SU-DHL-6 (cell line): Measurements from ENCODE around the gene RFTN2.
"Not testable (repeated sequence)": the region's sequence is repeated elsewhere in the genome, so short reads cannot be mapped to it uniquely, and the experiment has no call there.

Experiments
- H2AFZ ChIP-seq: fragments of 200-600 bp; sonication (generic); 2 replicates; pipeline ENCODE4 v1.6.1; 2014; ENCODE audit warnings: low read depth, mild to moderate bottlenecking, moderate library complexity, mixed read lengths, antibody characterized with exemption, low read length; ENCODE audit not compliant: severe bottlenecking
- H3F3A ChIP-seq: fragments of 200-600 bp; shearing (Covaris generic); 2 replicates; pipeline ENCODE4 v1.6.0; 2016; ENCODE audit warnings: antibody characterized with exemption, mild to moderate bottlenecking; ENCODE audit not compliant: insufficient read depth
- H3K27ac ChIP-seq: fragments of 200-600 bp; sonication (generic); 2 replicates; pipeline ENCODE4 v1.5.1; 2016; ENCODE audit warnings: low read depth, mild to moderate bottlenecking, low read length, moderate library complexity, mixed read lengths
- H3K27me3 ChIP-seq: fragments of 200-600 bp; sonication (generic), shearing (Covaris generic); 2 replicates; pipeline ENCODE4 v1.6.0; 2014; ENCODE audit warnings: mild to moderate bottlenecking, low read length
- H3K36me3 ChIP-seq: fragments of 200-600 bp; sonication (generic); 2 replicates; pipeline ENCODE4 v1.6.1; 2014; ENCODE audit warnings: mild to moderate bottlenecking, low read length, mixed read lengths
- H3K4me2 ChIP-seq: fragments of 300-600, 200-600 bp; shearing (Covaris generic), sonication (generic); 2 replicates; pipeline ENCODE4 v1.6.0; 2014; ENCODE audit warnings: low read length, low read depth, mild to moderate bottlenecking; ENCODE audit not compliant: poor library complexity, severe bottlenecking
- H3K4me3 ChIP-seq: fragments of 200-600 bp; sonication (generic); 2 replicates; pipeline ENCODE4 v1.5.1; 2014; ENCODE audit warnings: antibody characterized with exemption, low read length, mild to moderate bottlenecking, mixed read lengths; ENCODE audit not compliant: insufficient read depth, poor library complexity, severe bottlenecking
- H3K79me2 ChIP-seq: fragments of 200-600 bp; sonication (generic); 2 replicates; pipeline ENCODE4 v1.6.1; 2014; ENCODE audit warnings: mild to moderate bottlenecking, low read length, moderate library complexity; ENCODE audit not compliant: insufficient read depth
- H3K9ac ChIP-seq: fragments of 200-600 bp; sonication (generic); 2 replicates; pipeline ENCODE4 v1.7.0; 2014; ENCODE audit warnings: mild to moderate bottlenecking, low read length
- H3K9me2 ChIP-seq: fragments of 200-600 bp; sonication (generic); replicated peaks from 2 replicates; pipeline ENCODE4 v1.6.1; 2014; ENCODE audit warnings: low read length; ENCODE audit not compliant: insufficient read depth
- H3K9me3 ChIP-seq: fragments of 200-600 bp; sonication (generic); 2 replicates; pipeline ENCODE4 v1.6.1; 2014; ENCODE audit warnings: low read length, mixed read lengths; ENCODE audit not compliant: insufficient read depth
- H4K20me1 ChIP-seq: fragments of 200-600 bp; sonication (generic); 2 replicates; pipeline ENCODE4 v1.6.1; 2014; ENCODE audit warnings: low read depth, mild to moderate bottlenecking, antibody characterized with exemption, low read length, moderate library complexity, mixed read lengths
- CTCF ChIP-seq: fragments of 200-600 bp; sonication (generic); IDR thresholded peaks from one replicate; pipeline ENCODE4 v1.5.1; 2017; ENCODE audit warnings: antibody characterized with exemption, mild to moderate bottlenecking, low read length, moderate library complexity; ENCODE audit not compliant: insufficient read depth, poor library complexity, severe bottlenecking
- EZH2phosphoT487 ChIP-seq: fragments of 200-600 bp; sonication (generic), shearing (Covaris generic); conservative IDR thresholded peaks from 2 replicates; pipeline ENCODE4 v1.6.1; 2018; ENCODE audit warnings: mild to moderate bottlenecking, antibody characterized with exemption, low read length, moderate library complexity, mixed read lengths

RFTN2 gene

GRCh38 chr2:197657562-197657961, 17.8 kb downstream of the RFTN2 start:
- no peaks in the 10 kb centered on the region for H3K9me3 ChIP-seq
- no peak overlapping the region for H2AFZ ChIP-seq
- H3K9me2 ChIP-seq = no peaks in the 10 kb centered on the region
- no peak overlapping the region for H3K27ac ChIP-seq
- H3F3A ChIP-seq = no peaks in the 10 kb centered on the region
- H3K4me2 ChIP-seq = no peak overlapping the region
- no peaks in the 10 kb centered on the region for H3K36me3 ChIP-seq
- H3K79me2 ChIP-seq = no peaks in the 10 kb centered on the region
- no peaks in the 10 kb centered on the region for H3K27me3 ChIP-seq
- TF ChIP-seq CTCF (no peak), EZH2phosphoT487 (no peak)
- no peak overlapping the region for H3K9ac ChIP-seq
- H4K20me1 ChIP-seq = no peaks in the 10 kb centered on the region
- no peak overlapping the region for H3K4me3 ChIP-seq

DNA sequence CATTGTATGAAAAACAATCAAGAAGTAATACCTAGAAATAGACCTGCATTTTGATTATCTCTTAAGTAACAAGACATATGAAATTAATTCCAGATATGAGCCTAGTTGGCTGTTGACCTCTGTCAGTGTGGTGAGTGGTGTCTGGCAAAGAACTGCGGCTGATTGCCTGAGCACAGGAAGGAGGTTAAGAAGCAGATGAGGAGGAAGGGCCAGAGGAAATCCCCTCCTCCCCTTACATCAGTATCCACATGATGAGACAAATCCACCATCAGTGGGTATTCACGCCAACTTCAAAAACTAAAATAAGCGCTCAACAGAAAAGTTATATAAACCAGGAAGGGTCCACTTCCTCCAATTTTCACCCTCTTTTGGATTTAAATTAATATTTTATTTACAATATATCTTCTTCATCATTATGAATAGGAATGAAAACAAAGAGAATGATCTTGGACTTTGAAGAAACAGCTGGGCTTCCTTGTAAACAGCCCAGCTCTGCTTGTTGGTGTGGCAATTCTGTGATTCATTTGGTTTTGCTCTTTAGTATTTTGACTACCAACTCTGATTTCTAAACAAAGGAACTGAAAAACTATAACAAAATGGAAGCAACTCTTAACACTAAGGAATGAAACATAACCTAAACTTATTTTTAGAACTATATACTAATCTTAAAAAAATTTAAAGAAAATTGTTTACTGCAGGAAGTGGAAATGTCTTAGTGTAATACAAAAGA, 27.3 kb downstream of the RFTN2 start:
- H3K4me2 ChIP-seq = no peak overlapping the region
- no peaks in the 10 kb centered on the region for H3K9me3 ChIP-seq
- H3K27me3 ChIP-seq = no peaks in the 10 kb centered on the region
- H3K9me2 ChIP-seq = no peaks in the 10 kb centered on the region
- no peak overlapping the region for H3K4me3 ChIP-seq
- no peak overlapping the region for H2AFZ ChIP-seq
- H3F3A ChIP-seq = no peaks in the 10 kb centered on the region
- no peaks in the 10 kb centered on the region for H3K36me3 ChIP-seq
- TF ChIP-seq CTCF = no peak
- no peak for TF ChIP-seq EZH2phosphoT487
- no peaks in the 10 kb centered on the region for H3K79me2 ChIP-seq
- H3K9ac ChIP-seq = no peak overlapping the region
- no peak overlapping the region for H3K27ac ChIP-seq
- H4K20me1 ChIP-seq = no peaks in the 10 kb centered on the region

DNA sequence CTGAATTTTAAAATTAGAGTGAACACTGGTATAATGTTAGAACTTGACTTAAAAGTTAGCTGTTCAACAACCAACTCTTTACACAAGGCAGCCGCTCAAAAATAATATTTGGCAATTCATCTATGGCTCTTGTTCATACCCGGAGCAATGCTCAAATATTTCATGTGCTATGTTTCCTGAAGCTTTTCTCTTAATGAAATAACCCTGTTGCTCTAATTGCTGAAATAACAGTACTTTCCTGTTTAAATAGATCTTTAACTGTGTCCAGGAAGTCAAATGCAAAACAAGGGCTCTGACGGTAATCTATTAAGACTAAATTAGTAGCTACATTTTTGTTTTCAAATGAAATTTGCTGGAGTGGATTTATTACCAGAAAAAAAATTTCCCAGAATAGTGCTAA, 33.7 kb downstream of the RFTN2 start:
- no peak overlapping the region for H3K9ac ChIP-seq
- no peak overlapping the region for H3K27ac ChIP-seq
- H4K20me1 ChIP-seq = no peaks in the 10 kb centered on the region
- H3K9me2 ChIP-seq = no peaks in the 10 kb centered on the region
- no peaks in the 10 kb centered on the region for H3K27me3 ChIP-seq
- no peak overlapping the region for H2AFZ ChIP-seq
- TF ChIP-seq CTCF (no peak), EZH2phosphoT487 (no peak)
- no peak overlapping the region for H3K4me3 ChIP-seq
- H3K9me3 ChIP-seq = no peaks in the 10 kb centered on the region
- no peaks in the 10 kb centered on the region for H3F3A ChIP-seq
- H3K36me3 ChIP-seq = no peaks in the 10 kb centered on the region
- H3K4me2 ChIP-seq = no peak overlapping the region
- no peaks in the 10 kb centered on the region for H3K79me2 ChIP-seq

GRCh38 chr2:197640571-197641122, 34.7 kb downstream of the RFTN2 start:
- H3K79me2 ChIP-seq, H3F3A ChIP-seq, H3K9ac ChIP-seq, H3K27ac ChIP-seq, H3K9me2 ChIP-seq, H2AFZ ChIP-seq, H4K20me1 ChIP-seq, H3K27me3 ChIP-seq, H3K4me2 ChIP-seq, H3K9me3 ChIP-seq, H3K4me3 ChIP-seq, H3K36me3 ChIP-seq: not testable (repeated sequence)
